G401 (cell line): ENCODE results near the gene CD300LD. TPM values are rescaled to one million over a fixed set of nuclear protein-coding genes. Genes with fewer than 3 reads are reported as not detected.
"Not testable (repeated sequence)": the region's sequence is repeated elsewhere in the genome, so short reads cannot be mapped to it uniquely, and the experiment has no call there.

Source experiments
- DNase-seq: peaks from one replicate; pipeline ENCODE4 v3.0.0-alpha.2; 2015; ENCODE audit warnings: low spot score
- in situ Hi-C: cut with HindIII; loops from 2 replicates; pipeline ENCODE4 v1.10.0; 2016; ENCODE audit warnings: low sequenced_read_pairs, mixed read lengths
- total RNA-seq: library from RNA; depleted of rRNA; stranded (reverse); fragments of >200 nt; shearing (Covaris generic); gene quantifications from 2 replicates; pipeline ENCODE4 v1.2.3, GENCODE V29; 2014; rRNA removed

The CD300LD gene
- not detected in 2 replicates for total RNA-seq

DNA sequence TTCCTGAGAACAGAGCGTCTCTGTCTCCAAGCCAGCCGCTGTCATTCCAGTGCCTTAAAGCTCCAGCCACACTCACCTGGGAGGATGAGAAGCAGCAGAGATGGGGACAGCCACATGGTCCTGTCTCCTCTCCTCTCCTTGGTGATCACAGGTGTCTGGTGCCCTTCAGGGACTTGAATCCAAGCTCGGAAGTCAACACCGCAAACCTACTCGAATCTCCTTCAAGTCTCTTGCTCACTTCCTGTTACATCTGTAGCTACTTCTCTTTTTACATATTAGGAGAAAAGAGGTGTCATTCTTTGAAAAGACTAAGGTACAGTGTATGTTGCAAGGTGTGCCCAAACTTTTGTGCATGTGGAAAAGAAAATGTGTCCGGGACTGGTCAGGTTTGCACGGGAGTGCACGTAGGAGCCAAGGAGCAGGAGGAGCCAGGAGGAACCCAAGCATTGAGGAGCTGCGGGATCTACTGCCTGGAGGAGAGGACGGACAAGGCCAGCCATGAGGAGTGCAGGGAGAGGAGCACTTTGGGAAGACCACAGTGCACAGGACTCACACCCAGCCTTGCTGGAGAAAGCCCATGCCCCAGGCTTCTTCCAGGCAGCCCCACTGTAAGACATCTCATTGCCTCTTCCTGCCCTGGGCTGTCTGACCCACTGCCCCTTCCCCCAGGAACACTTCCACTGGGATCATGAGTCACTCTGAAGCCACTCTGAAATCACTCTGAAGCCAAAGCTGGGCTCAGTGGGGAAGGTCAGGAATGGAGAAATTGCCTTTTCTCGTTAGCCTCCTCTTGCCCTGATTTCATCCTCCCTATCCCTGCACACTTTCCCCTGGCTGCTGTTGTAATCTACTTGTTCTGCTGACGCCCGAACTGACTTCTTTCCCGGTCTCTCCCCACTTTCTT lies at the start of gene CD300LD:
Gene CD300LD (minus strand): TSS at position 197 of the 904 bp plus-strand sequence. CDS start 81 bp downstream, at position 116.
- no peak for DNase-seq
- in situ Hi-C loops, result no loop called here

DNA sequence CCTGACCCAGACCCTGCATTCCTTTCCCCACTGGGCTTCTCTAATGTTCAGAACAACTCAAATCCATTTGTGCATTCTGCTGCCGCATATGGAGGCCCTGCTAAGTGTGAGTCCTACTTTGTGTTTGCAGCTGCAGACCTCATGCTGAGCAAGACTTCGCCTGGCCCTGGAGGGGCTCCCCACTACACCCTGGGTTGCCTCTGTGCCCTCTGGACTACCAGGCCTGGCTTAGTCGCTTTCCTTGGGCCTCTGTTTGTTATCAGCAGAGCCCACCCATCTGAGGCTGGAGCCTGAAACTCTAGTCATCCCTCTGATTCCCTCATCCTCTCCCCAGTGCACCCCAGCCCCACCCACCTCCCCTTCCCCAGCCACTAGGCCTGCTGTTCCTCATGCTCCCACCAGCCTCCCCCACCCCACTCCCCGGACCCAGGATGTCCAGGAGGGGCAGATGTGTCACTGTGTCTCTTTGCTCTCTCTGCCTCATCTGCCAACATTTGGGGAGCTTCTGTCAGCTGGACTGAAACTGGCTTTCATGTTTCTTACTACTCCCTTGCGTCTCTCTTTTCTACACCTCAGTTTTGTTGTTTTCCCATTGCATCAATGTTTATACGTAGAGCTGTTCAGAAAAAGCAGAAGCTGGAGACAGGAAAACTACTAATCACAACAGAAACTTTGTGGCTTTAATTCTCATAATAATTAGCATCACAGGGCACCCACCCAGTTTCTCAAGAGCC lies 49.3 kb upstream of the CD300LD start:
- in situ Hi-C loops, result no loop called here
- DNase-seq, result no peak

DNA sequence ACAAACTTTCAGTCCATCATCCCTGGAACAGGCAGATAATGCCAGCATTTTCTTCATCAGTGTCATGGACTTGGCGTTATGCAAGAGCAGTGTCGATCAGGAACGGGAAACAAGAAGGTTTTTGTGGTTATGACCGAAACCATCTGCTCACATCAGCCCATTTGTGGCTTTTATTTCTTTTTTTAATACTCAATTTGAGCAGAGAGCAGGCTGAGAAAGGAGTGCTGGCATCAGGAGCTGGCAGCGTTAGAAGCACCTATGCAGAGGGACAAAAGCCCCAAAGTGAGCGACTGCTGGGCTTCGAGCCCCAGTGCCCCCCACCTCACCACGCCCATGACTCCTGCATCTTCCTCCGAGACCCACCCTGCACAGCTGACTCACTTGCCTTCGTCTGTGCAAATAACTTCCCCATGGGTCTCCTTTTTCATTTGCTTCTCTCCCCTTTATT lies 47.6 kb upstream of the CD300LD start:
- no peak for DNase-seq
- in situ Hi-C loops, result no loop called here

- in situ Hi-C loops, result no loop called here
- DNase-seq, result peak; percentile 67
Measured at GRCh38 chr17:74637926-74638325, 45.8 kb upstream of the CD300LD start.

DNA sequence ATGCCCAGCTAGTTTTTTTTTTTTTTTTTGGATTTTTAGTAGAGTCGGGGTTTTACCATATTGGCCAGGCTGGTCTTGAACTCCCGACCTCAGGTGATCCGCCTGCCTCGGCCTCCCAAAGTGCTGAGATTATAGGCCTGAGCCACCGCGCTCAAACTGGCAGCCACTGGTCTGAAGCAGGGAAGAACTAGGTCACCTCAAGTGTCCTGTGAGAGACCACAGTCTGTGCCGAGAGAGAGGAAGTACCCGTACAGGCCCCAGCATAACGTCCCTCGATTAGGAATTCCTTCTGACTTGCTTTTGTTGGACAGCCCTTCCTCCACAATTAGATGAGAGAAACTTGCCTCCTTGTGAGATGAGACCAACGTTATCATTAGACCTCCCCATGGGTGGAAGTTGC lies 45.2 kb upstream of the CD300LD start:
- in situ Hi-C loops, result no loop called here
- peak; percentile 37 for DNase-seq

DNA sequence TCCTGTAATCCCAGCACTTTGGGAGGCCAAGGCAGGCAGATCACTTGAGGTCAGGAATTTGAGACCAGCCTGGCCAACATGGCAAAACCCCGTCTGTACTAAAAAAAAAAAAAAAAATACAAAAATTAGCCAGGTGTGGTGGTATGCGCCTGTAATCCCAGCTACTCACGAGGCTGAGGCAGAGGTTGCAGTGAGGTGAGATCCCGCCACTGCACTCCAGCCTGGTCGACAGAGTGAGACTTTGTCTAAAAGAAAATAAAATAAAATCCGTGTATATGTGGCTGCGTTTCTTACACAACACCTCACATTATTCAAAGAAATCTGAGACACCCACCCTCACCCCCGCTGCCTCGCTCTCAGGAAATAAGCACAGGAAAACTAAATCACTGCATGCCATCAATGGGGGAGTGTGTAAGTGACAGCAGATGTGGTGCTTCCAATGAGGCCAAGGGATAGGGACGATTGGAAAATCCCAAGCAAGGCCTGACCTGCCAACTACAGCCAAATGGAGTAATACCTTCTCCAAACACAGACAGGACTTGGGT lies 44.5 kb upstream of the CD300LD start:
- in situ Hi-C loops, result not testable (repeated sequence)
- peak; percentile 18 for DNase-seq

GRCh38 chr17:74635418-74635817 lies 43.3 kb upstream of the CD300LD start:
- no peak for DNase-seq

DNA sequence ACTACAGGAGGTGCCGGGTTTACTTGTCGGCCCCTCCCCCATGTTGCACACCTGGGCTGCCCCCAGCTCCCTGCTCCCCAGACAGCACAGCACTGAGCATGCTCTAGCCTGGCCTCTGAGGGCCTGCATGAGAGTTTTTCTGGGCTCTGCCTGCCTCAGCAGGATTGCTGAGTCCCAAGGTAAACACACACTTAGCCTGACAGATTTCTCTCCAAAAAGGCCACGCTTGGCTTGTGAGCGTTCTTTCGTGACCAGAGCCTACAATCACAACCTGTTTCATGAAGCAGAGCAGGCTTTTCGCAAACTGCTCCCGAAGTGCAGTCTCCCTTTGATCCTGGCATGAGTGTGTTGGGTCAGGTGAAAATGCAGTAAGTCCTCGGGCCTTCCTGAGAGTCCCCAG lies 41.2 kb upstream of the CD300LD start:
- DNase-seq, result no peak
- in situ Hi-C loops, result no loop called here

More at GRCh38 chr17:74635418-74635817, 43.3 kb upstream of the CD300LD start:
- in situ Hi-C loops, result no loop called here

GRCh38 chr17:74632617-74633016 lies 40.5 kb upstream of the CD300LD start:
- in situ Hi-C loops, result no loop called here
- no peak for DNase-seq

DNA sequence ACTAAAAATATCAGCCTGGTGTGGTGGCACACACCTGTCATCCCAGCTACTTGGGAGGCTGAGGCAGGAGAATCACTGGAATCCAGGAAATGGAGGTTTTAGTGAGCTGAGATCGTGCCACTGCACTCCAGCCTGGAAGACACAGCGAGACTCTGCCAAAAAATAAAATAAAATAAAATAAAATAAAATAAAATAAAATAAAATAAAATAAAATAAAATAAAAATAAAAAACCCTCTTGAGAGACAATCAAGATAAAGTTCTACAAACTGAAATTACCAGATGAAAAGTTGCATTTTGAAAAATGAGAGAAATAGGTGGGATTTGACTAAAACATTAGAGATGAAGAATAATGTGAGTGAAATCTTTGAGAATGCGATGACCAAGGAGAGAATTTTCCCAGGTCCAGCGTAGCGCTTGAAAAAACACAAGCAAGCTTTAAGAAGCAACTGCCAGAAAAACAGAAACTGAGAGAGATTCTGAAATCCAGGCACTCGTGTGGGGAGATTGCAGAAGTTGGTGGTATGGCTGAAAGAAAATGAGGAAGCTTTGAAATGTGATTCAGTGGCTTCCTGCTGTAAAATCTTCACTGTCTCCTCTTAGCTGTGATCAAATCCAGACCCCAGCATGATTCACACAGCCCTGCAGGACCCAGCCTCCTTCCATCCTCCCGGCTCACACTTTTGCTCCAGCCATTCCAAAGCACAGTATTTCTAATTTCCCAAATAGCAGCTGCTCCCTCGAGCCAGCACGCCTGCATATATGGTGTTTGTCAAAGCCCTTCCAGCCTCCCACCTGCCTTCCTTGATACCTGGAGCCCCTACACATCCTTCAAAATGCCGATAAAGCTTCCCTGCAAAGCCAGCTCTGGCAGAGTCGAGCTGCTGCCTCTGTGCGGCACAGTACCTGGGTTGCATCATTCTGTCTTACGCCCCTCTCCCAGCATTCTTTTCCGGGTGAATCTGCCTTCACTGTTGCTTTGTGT lies 39.7 kb upstream of the CD300LD start:
- in situ Hi-C loops, result no loop called here
- DNase-seq, result peak; percentile 58

- DNase-seq, in situ Hi-C loops: not testable (repeated sequence)
Measured at GRCh38 chr17:74630251-74630650, 38.2 kb upstream of the CD300LD start.

DNA sequence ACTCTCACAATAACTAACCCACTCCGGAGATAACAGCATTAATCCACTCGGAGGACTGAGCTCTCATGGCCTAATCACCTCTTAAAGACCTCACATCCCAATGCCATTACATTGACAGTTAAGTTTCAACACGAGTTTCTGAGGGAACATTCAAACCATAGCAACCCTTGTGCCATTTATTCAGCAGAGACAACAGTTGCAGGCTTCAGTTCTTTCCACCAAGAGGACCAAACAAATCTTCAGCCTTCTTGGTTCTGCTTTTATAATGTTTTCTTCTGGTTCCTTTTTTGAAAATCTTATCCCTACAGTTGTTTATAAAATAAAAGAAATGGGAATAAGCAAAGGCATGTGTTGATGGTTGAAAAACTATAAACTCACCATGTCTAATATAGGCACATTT lies 33.6 kb upstream of the CD300LD start:
- no peak for DNase-seq
- in situ Hi-C loops, result no loop called here

DNA sequence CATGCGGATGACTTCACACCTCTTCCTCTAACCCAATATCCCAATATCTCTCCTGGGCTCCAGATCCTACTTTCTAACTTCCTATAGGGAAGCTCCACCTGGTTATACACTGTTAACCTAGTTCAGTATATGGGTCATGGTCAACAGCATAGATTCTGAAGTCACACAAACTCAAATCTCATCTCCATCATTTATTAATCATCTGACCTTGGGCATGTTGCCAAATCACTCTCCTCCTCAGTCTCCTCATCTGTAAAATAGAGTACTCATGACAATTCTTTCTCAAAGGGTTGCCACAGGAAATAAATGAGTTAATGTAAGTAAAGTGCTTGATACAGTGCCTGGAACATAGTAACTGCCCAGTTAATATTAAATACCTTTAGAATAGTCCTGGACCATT lies 32.0 kb upstream of the CD300LD start:
- in situ Hi-C loops, result no loop called here
- no peak for DNase-seq

DNA sequence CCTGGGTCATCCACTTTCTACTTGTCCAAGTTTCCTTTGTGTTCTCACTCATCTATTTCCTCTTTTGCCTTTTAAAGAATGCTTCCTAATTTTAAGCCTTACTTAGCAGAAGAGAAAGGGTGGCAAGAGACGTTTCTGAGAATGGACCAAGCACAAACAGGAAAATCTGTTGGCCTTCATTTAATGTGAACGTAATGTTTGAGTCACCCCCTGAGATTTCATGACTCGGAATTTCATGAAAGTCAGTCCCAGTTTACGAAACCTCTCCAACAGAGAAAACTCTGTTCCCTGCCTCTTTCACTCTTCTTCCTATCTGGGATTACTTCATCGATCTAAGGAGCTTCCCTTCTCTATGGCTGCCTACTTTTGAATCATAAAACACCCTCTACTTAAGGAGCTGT lies 31.6 kb upstream of the CD300LD start, which contains the start of gene CD300E:
Gene CD300E (minus strand): TSS at position 46 of the 401 bp plus-strand sequence. CDS start 117 bp downstream, outside the sequence.
- in situ Hi-C loops, result no loop called here
- no peak for DNase-seq

DNA sequence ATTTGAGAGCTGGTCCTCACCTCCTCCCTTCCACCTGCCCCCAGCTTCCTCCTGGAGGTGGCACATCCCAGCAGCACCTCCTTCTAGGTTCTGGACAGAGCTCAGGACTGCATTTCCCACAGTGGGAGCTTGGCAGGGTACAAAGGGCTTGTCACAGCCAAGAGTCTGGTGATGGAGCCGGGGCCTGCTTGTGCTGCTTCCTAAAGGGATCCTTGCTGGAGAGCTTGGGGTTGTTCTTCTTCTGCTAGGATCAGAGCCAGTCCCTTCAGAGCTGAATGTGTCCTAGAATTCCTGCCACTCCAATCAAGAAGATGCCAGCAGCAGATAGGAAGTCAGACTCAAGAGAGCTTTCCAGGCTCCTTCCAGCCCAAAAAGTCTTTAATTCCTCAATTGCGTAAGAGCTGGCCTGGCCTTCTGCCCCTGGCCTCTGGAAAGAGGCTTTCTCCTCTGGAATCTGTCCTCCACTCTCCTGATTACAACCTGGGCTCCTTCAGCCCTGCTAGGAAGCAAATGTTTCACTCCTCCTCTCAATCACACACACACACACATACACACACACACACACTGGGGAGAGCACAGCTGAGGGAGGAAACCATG lies 27.1 kb upstream of the CD300LD start:
- in situ Hi-C loops, result no loop called here
- peak; percentile 84 for DNase-seq

GRCh38 chr17:74618451-74618850 lies 26.4 kb upstream of the CD300LD start:
- no peak for DNase-seq
- in situ Hi-C loops, result no loop called here

GRCh38 chr17:74616696-74617095 lies 24.6 kb upstream of the CD300LD start:
- DNase-seq, result no peak
- in situ Hi-C loops, result no loop called here

- DNase-seq, result no peak
- in situ Hi-C loops, result no loop called here
Measured at GRCh38 chr17:74612046-74612445, 20.0 kb upstream of the CD300LD start.
